Measurements from ENCODE around the gene PRSS56.
A peak's percentile ranks its signal among the peaks of the same experiment; 100 is the strongest.

PRSS56 gene

DNA sequence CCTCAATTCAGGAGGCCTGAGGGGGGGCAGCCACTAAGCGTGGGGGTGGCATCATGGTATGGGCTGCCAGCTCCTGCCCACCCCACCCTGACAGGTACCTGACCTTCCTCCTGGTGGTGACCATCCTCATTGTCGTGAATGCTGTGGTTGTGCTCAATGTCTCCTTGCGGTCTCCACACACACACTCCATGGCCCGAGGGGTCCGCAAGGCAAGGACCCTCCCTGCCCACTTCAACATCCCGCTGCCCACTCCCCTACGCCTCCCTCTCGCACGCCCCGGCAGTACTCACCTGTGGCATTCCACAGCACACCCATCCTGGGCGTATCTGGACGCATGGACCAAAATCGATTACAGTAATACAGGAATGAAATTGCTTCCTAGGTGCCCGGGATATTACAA is 23.3 kb downstream of the PRSS56 start:
- DNase-seq (ENCODE audit: low read depth), result no peak
- TF ChIP-seq, protein P1, sequence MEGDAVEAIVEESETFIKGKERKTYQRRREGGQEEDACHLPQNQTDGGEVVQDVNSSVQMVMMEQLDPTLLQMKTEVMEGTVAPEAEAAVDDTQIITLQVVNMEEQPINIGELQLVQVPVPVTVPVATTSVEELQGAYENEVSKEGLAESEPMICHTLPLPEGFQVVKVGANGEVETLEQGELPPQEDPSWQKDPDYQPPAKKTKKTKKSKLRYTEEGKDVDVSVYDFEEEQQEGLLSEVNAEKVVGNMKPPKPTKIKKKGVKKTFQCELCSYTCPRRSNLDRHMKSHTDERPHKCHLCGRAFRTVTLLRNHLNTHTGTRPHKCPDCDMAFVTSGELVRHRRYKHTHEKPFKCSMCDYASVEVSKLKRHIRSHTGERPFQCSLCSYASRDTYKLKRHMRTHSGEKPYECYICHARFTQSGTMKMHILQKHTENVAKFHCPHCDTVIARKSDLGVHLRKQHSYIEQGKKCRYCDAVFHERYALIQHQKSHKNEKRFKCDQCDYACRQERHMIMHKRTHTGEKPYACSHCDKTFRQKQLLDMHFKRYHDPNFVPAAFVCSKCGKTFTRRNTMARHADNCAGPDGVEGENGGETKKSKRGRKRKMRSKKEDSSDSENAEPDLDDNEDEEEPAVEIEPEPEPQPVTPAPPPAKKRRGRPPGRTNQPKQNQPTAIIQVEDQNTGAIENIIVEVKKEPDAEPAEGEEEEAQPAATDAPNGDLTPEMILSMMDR (IDR thresholded peaks at IDR 0.05; ENCODE audit: insufficient read depth, low read depth, low read length, missing control alignments), result no peak
- H3K4me3 ChIP-seq (ENCODE audit: low read depth, low read length), result no peak overlapping the region

DNA sequence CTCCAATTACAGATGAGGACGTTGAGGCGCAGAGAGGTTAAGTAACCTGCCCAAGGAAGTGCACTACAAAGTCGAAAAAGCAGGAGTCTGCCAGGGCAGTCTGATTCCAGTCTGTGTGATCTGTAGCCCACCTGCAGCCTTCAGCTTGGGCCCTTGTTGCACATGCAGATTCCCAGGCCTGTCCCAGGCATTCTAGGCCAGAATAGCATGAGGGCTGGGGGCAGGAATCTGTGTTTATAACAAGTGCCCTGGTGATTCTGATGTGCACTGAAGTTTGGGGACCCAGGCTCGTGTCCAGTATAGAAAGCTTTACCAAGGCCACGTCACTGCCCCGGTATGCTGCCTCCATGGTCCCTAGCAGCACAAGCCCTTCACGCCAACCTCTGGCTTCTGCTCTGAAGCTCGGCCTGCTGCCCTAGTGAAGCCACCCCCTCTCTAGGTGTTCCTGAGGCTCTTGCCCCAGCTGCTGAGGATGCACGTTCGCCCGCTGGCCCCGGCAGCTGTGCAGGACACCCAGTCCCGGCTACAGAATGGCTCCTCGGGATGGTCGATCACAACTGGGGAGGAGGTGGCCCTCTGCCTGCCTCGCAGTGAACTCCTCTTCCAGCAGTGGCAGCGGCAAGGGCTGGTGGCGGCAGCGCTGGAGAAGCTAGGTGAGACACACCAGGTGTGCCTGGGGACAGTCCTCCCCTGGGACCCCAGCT is 23.9 kb downstream of the PRSS56 start:
- no peak for DNase-seq (ENCODE audit: low read depth)
- no peak overlapping the region for H3K4me3 ChIP-seq (ENCODE audit: low read depth, low read length)
- TF ChIP-seq, protein P1 (IDR thresholded peaks at IDR 0.05; ENCODE audit: insufficient read depth, low read depth, low read length, missing control alignments), result no peak

DNA sequence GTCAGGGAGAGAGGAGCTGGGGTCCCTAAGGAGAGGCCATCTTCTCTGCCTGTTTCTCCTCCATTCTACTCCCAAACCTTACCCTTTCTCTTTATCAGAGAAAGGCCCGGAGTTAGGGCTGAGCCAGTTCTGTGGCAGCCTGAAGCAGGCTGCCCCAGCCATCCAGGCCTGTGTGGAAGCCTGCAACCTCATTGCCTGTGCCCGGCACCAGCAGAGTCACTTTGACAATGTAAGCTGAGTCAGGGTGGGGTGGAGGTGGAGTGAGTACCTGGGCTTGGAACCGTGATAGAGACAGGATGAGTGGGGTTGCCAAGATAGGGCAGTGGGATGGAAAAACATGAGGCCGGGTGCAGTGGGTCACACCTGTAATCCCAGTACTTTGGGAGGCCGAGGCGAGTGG is 24.5 kb downstream of the PRSS56 start:
- TF ChIP-seq, protein P1 (IDR thresholded peaks at IDR 0.05; ENCODE audit: insufficient read depth, low read depth, low read length, missing control alignments), result no peak
- DNase-seq (ENCODE audit: low read depth), result no peak

DNA sequence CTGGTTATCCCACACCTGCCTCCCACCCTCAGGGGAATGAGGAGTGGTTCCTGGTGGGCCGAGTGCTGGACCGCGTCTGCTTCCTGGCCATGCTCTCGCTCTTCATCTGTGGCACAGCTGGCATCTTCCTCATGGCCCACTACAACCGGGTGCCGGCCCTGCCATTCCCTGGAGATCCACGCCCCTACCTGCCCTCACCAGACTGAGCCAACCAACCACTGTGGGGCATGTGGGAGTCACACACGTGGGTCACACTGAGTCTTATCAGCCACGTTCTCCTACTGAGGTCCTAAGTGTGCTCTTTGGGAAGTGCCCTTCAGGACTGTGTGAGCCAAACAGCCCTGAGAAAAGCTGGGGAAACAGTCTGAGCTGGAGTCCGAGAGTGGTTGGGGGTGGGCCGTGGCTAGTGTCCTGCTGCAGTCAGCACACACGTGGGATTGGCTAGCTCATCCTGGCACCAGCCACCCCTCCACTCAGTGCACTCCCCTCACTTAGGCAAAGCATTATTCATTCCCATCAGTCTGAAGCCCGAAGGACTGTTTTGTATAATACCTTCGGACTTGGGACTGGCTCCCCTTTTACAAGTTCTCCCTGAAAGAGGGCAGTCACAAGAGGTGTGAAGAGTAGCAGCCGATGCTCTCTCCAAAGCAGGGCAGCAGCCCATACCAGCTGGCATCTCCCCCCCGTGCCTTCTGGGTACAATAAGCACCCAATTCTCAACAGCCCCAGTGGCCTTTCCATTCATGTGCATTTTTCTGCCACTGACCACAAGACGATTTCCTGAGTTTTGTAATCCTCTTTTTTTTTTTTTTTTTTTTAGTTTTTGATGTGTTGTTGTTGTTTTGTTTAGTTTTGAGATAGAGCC is 25.6 kb downstream of the PRSS56 start:
- H3K4me3 ChIP-seq (ENCODE audit: low read depth, low read length), result no peak overlapping the region
- TF ChIP-seq, protein P1 (IDR thresholded peaks at IDR 0.05; ENCODE audit: insufficient read depth, low read depth, low read length, missing control alignments), result no peak
- DNase-seq (ENCODE audit: low read depth), result no peak

More for the DNA sequence above, 24.5 kb downstream of the PRSS56 start:
- H3K4me3 ChIP-seq (ENCODE audit: low read depth, low read length), result no peak overlapping the region

DNA sequence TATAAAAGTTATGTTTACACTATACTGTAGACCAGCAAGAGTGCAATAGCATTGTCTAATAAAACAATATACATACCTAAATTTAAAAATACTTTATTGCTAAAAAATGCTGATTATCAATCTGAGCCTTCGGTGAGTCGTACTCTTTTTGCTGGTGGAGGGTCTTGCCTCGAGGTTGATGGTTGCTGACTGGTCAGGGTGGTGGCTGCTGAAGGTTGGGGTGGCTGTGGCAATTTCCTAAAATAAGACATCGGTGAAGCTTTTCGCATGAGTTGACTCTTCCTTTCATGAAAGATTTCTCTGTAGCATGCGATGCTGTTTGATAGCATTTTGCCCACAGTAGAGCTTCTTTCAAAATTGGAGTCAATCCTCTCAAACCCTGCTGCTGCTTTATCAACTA is 27.8 kb downstream of the PRSS56 start:
- DNase-seq (ENCODE audit: low read depth), result no peak
- no peak overlapping the region for H3K4me3 ChIP-seq (ENCODE audit: low read depth, low read length)
- TF ChIP-seq, protein P1 (IDR thresholded peaks at IDR 0.05; ENCODE audit: insufficient read depth, low read depth, low read length, missing control alignments), result no peak

DNA sequence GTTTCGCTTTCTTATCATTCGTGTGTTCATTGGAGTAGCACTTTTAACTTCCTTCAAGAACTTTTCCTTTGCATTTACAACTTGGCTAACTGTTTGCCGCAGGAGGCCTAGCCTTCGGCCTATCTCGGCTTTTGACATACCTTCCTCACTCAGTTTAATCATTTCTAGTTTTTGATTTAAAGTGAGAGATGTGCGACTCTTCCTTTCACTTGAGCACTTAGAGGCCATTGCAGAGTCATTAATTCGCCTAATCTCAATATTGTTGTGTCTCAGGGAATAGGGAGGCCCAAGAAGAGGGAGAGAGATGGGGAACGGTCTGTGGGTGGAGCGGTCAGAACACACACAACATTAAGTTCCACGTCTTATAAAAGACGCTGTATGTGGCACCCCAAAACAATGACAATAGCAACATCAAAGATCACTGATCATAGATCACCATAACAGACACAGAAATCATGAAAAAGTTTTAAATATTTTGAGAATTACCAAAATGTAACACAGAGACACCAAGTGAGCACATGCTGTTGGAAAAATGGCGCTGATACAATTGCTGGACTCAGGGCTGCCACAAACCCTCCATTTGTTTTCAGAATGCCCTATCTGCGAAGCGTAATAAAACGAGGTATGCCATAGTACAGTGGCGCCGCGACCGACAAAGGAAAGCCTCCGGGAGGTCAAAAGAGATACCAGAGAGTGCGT is 29.6 kb downstream of the PRSS56 start:
- DNase-seq (ENCODE audit: low read depth), result no peak
- H3K4me3 ChIP-seq (ENCODE audit: low read depth, low read length), result peak overlapping the region; percentile 95
- TF ChIP-seq, protein P1 (IDR thresholded peaks at IDR 0.05; ENCODE audit: insufficient read depth, low read depth, low read length, missing control alignments), result no peak
